Thoracic aorta (tissue), 2 donors: ENCODE results near the gene LCK. TPM values are rescaled to one million over a fixed set of nuclear protein-coding genes. Genes with fewer than 3 reads are reported as not detected.

ENCODE experiments used
- ATAC-seq: fragments of 150-250 bp; one replicate; pipeline ENCODE4 v1.8.0; 2017; ENCODE audit warnings: low read depth; ENCODE audit not compliant: insufficient number of reproducible peaks, low FRiP score
- DNase-seq: peaks from one replicate; pipeline ENCODE4 v3.0.0-alpha.2; 2020; ENCODE audit warnings: low spot score
- H3K27ac ChIP-seq, 2 donors: fragments of 200-600 bp; sonication (generic); 1 replicate in 1 of 2; 2 replicates in 1 of 2; pipeline ENCODE4 v1.5.1; 2016; ENCODE audit warnings: mild to moderate bottlenecking in 2 of 2, moderate library complexity in 2 of 2
- H3K27me3 ChIP-seq: fragments of 200-600 bp; sonication (generic); replicated peaks from 2 replicates; pipeline ENCODE4 v1.6.0; 2016; ENCODE audit warnings: mild to moderate bottlenecking; ENCODE audit not compliant: insufficient read depth
- H3K36me3 ChIP-seq: fragments of 200-600 bp; sonication (generic); one replicate; pipeline ENCODE4 v1.5.1; 2016
- H3K4me1 ChIP-seq, 2 donors: fragments of 200-600 bp; sonication (generic); 1 replicate in 1 of 2; 2 replicates in 1 of 2; pipeline versions ENCODE4 v1.5.1 to v1.6.0; 2016; ENCODE audit warnings: low read depth in 2 of 2, mild to moderate bottlenecking in 1 of 2; ENCODE audit not compliant: control insufficient read depth in 1 of 2
- H3K4me3 ChIP-seq: fragments of 200-600 bp; sonication (generic); 2 replicates; pipeline ENCODE4 v1.5.1; 2016; ENCODE audit warnings: mild to moderate bottlenecking
- H3K9me3 ChIP-seq: fragments of 200-600 bp; sonication (generic); 2 replicates; pipeline ENCODE4 v1.5.1; 2016
- total RNA-seq, 2 donors: library from RNA; depleted of rRNA; stranded (reverse); fragments of >200 nt; gene quantifications; one replicate each; pipeline versions ENCODE4 v1.1.0 to v1.2.3, GENCODE V29; 2016
- TF ChIP-seq, protein P1 (sequence below): fragments of 200-600 bp; sonication (generic); IDR thresholded peaks from one replicate; pipeline ENCODE4 v1.5.1; 2019; ENCODE audit warnings: antibody characterized with exemption

LCK gene
- total RNA-seq, 2 donors from 2014 or later: 4.1 to 10.5 TPM

- ATAC-seq: no peak
- no peak for DNase-seq
- H3K27me3 ChIP-seq: no peaks in the 10 kb centered on the region
- H3K27ac ChIP-seq: no peak overlapping the region
- H3K9me3 ChIP-seq: no peaks in the 10 kb centered on the region
- peaks cover 5 to 12% of the 10 kb centered on the region in 2 donors for H3K4me1 ChIP-seq
- H3K4me3 ChIP-seq: no peak overlapping the region
- TF ChIP-seq, protein P1, sequence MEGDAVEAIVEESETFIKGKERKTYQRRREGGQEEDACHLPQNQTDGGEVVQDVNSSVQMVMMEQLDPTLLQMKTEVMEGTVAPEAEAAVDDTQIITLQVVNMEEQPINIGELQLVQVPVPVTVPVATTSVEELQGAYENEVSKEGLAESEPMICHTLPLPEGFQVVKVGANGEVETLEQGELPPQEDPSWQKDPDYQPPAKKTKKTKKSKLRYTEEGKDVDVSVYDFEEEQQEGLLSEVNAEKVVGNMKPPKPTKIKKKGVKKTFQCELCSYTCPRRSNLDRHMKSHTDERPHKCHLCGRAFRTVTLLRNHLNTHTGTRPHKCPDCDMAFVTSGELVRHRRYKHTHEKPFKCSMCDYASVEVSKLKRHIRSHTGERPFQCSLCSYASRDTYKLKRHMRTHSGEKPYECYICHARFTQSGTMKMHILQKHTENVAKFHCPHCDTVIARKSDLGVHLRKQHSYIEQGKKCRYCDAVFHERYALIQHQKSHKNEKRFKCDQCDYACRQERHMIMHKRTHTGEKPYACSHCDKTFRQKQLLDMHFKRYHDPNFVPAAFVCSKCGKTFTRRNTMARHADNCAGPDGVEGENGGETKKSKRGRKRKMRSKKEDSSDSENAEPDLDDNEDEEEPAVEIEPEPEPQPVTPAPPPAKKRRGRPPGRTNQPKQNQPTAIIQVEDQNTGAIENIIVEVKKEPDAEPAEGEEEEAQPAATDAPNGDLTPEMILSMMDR: no peak
- peaks cover 48% of the 10 kb centered on the region for H3K36me3 ChIP-seq
Measured at GRCh38 chr1:32330558-32331151, 79.6 kb downstream of the LCK start.

- H3K27ac ChIP-seq: no peak overlapping the region
- TF ChIP-seq, protein P1: no peak
- no peaks in the 10 kb centered on the region for H3K9me3 ChIP-seq
- DNase-seq (no peak), ATAC-seq (no peak)
- H3K27me3 ChIP-seq: no peaks in the 10 kb centered on the region
- H3K36me3 ChIP-seq: peaks cover 48% of the 10 kb centered on the region
- no peak overlapping the region for H3K4me3 ChIP-seq
- H3K4me1 ChIP-seq: peaks cover 5 to 17% of the 10 kb centered on the region in 2 donors
Measured at GRCh38 chr1:32331549-32331948, 80.5 kb downstream of the LCK start.

- H3K27ac ChIP-seq: no peak overlapping the region
Measured at GRCh38 chr1:32332290-32333079, 81.4 kb downstream of the LCK start.

GRCh38 chr1:32333251-32333963 lies 82.3 kb downstream of the LCK start:
- no peaks in the 10 kb centered on the region for H3K27me3 ChIP-seq
- no peak overlapping the region for H3K4me3 ChIP-seq
- no peak for DNase-seq
- no peak for ATAC-seq
- no peak overlapping the region for H3K27ac ChIP-seq
- H3K9me3 ChIP-seq: no peaks in the 10 kb centered on the region
- TF ChIP-seq, protein P1: no peak
- H3K4me1 ChIP-seq: peaks cover 5 to 19% of the 10 kb centered on the region in 2 donors
- peaks cover 32% of the 10 kb centered on the region for H3K36me3 ChIP-seq

More at GRCh38 chr1:32332290-32333079, 81.4 kb downstream of the LCK start:
- Histone ChIP-seq H3K36me3 (peaks cover 40% of the 10 kb centered on the region), H3K4me1 (peaks cover 5 to 19% of the 10 kb centered on the region in 2 donors), H3K9me3 (no peaks in the 10 kb centered on the region), H3K27me3 (no peaks in the 10 kb centered on the region), H3K4me3 (no peak overlapping the region)
- DNase-seq (no peak), ATAC-seq (no peak)
- TF ChIP-seq, protein P1: no peak

DNA sequence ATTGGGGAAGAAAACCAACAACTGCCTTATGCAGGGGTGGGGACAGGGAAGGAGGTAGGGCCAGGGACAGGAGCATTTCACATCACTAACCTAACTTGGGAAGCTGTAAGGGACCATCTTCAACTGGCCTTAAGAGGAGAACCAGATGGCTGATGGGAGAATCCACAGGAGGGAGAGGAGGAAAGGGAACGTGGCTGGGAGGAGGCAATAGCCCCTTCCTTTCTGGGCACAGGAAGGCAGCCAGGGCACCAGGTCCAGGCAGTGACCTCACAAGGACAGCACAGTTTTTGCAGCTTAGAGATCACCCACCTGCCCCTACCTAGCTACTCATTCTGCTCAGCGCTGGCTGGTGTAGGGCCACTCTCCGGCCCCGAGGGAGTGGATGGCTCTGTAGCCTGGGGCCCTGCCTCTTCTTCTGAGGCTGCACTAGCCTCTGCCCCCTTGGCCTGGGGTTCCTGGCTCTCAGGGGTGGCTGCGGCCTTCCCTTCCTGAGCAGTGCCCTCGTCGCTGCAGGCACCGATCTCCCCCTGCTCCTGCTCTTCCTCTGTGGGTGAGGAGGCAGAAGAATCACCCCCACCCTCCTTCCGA lies 83.3 kb downstream of the LCK start:
- peak overlapping the region; percentile 73 for H3K4me3 ChIP-seq
- DNase-seq (no peak), ATAC-seq (no peak)
- H3K9me3 ChIP-seq: no peaks in the 10 kb centered on the region
- H3K27ac ChIP-seq: no peak overlapping the region
- H3K4me1 ChIP-seq: peaks cover 5 to 19% of the 10 kb centered on the region in 2 donors
- no peaks in the 10 kb centered on the region for H3K27me3 ChIP-seq
- H3K36me3 ChIP-seq: peaks cover 22% of the 10 kb centered on the region
- TF ChIP-seq, protein P1: no peak
